Fibroblast of lung (primary cell): Measurements from ENCODE around the gene SELENOW.

Experiments
- CTCF ChIP-seq, 2 donors: IDR thresholded peaks in 1 of 2; conservative IDR thresholded peaks in 1 of 2; 1 replicate in 1 of 2; 2 replicates in 1 of 2; pipeline ENCODE4 v1.5.1; 2011 to 2012; ENCODE audit warnings: low read length in 2 of 2, control low read depth in 1 of 2, inconsistent platforms in 1 of 2, low read depth in 1 of 2, mild to moderate bottlenecking in 1 of 2
- EZH2 ChIP-seq: IDR thresholded peaks from 2 replicates; pipeline ENCODE4 v1.5.1; 2012; ENCODE audit warnings: low read length, control low read depth, mild to moderate bottlenecking; ENCODE audit errors: missing control alignments

- TF ChIP-seq CTCF (conservative IDR thresholded peaks at IDR 0.05 in 1 of 2, IDR thresholded peaks at IDR 0.05 in 1 of 2; ENCODE audit: low read depth in 1 of 2, low read length in 2 of 2) (no peak), EZH2 (no peak)
These were observed 16.0 kb downstream of the SELENOW start for GRCh38 chr19:47794526-47794925.
